DMS 273 (cell line): ENCODE measurements around the gene SUN2.

Experiments used
- DNase-seq: peaks from one replicate; lab custom pipeline; 2025; ENCODE audit not compliant: unreplicated experiment; lab: John Stamatoyannopoulos, UW

Gene SUN2

DNA sequence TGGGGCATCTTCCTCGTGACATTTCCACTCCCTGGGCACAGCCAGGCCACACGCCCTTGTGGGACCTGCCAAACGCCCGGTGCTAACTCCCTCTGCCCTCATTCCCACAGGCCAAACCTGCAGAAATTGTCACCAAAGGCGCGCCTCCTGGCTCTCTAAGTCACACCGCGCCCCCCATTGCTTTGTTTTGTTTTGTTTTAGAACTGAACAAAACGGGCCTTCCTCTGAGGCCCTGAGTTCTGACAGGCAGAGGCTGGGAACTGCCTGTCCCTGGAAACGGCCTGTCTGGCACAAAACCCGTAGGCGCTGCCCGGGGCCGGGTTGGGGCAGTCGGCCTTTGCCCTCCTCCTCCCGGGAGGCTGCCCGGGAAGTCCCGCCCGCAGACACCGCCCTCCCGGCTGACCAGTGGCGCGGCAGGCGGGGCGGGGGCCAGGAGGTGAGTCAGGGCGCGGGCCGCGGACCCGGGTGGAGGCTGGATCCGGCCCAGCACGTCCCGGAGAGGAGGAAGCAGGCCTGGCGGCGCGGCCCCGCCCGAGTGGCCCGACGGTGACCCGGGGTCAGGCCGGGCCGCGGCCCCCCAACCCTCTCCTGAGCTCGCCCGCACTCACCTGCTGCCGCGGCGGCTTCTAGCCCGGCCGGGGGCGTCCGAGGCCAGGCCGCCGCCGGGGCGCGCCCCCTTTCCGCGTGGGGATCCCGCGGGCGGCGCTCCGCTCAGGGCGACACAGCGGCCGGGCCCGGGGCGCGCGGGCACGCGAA lies 465 bp downstream of the SUN2 start:
- DNase-seq: peak; percentile 54

DNA sequence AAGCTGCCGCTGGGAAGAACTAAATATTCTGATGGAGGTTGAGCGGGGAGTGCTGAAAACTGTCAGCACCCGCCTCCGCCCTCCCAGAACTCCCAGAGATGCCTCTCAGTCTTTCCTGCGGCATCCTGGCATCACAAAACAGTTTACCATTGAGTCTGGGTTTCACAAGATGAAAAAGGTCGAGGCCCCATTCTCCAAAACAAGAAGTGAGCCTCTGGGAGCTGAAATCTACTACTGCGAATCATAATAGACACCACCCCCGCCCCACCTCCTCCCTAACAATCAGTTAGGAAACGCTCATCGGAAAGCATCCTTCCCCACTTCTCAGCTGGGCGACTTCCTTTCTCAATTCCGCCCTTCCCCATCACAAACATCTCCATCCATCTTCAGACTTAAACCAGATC lies 1.0 kb downstream of the SUN2 start:
- peak; percentile 67 for DNase-seq

DNA sequence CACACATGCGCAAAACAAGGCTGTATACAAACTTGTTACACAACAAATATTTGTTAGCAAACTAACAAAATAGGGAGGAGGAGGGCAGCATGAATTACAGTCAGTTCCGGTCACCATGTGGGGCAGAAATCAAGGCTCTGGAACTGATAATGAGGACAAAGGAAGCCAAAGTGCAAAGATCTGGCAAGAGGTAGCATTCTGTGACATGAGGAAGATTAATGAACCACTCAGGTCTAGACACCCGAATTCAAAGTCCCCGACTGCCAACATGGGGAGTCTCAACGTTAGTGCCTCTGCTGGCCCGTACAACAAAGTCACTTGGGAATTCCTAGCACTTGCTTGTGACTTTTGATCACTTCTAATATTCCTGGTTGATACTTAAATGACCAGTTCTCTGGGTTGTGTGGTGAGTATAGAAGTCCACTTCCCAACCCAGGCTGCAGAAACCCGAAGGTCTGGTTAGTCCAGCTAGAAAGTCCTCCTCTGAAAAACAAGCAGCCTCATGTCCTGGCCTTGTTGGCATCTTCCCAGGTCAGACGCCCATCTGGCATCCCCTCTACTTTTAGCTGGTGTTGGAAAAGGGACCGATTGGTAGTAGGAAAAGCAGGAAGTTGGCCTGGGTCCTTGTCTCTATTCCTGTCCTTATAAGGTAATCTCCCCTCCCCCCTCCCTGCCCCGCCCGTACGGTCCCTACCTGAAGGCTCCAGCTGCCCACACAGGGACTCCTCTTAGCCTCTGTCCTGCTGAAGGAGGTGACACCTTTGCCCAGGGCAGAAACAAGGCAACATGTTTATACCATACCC lies 1.6 kb downstream of the SUN2 start:
- DNase-seq: peak; percentile 92

DNA sequence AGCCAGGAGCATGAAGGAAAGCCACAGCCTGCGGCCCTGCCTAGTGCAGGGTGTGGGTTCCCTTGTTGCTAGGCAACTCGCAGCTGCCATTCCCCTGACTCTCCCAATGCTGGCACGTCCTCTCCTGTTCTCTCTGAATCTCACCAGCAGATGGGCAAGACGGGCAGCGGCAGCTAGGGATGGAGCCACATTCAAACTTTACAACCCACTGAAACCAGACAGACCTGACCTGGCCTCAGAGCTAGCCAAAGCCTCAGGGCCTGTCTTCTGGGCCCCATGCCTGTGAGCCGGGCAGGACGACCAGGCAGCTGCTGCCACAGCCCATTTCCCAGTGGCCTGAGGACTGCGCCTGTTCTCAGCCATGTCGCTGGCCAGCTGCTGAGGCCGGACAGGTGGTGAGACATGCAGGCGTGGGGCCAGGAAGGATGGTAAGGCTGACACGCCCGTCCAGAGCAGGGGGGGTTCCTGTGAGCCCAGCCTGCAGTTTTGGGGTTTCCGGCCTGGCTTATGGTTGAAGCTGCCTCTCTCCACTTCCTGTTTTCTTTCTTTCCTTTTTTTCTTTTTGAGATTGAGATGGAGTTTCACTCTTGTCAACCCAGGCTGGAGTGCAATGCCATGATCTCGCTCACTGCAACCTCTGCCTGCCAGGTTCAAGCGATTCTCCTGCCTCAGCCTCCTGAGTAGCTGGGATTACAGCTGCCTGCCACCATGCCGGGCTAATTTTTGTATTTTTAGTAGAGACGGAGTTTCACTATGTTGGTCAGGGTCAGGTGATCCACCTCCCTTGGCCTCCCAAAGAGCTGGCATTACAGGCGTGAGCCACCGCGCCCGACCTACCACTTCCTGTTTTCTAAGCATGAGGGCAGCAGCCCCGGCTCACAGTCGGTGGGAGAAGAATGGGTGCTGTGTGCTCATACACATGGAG lies 4.1 kb downstream of the SUN2 start:
- peak; percentile 87 for DNase-seq

DNA sequence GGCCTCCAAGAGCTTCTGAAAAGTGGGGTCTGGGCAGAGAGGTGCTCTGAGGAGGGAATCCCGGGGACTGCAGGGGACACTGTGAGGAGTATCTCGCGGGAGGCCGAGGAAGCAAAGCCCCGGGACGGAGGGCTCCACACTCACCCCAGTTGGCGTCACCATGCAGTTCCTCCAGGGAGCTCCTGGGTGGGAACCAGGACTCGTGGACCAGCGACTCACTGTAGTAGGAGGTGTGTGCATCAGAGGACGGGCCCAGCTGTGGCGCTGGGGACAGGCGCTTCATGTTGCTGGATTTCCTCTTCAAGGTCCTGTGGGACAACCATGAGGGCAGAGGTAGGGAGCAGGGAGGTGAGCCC lies 4.8 kb downstream of the SUN2 start:
- no peak for DNase-seq

DNA sequence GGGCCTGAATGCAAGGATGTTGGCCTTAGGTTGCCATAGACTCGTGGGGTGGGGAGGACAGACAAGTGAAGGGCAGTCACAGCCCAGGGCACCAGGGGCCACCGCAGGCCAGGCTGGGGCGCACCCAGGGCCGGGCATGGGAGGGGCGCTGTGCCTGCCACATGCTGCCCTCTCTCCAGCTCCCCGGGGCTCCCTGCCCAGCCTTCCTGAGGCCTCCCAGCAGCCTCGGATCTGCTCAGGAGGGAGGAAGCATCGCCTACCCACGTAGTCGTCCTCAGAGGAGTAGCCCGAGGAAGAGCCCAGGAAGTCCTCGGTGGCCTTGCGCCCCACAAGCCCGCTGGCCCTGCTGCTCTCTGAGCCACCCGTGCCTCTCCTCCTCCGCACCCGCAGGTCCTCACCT lies 5.2 kb downstream of the SUN2 start:
- no peak for DNase-seq

DNA sequence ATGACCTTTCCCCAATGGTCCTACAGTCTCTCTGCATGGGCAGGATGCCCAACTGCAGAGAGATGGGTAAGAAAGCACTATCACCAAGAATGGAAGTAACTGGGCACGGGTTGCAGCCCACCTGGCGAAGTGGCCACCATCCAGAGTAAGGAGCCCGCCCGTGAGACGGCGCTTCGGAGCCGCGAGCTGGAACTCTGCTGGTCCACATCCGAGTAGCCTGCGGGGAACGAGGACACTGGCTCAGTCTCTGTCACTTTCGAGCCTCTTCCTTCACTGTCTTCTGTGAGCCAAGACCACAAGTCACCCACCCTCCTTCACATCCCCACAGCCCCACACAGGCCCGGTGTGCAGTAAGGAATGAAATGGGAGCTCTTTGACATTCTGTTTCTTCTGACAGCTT lies 5.7 kb downstream of the SUN2 start:
- no peak for DNase-seq

DNA sequence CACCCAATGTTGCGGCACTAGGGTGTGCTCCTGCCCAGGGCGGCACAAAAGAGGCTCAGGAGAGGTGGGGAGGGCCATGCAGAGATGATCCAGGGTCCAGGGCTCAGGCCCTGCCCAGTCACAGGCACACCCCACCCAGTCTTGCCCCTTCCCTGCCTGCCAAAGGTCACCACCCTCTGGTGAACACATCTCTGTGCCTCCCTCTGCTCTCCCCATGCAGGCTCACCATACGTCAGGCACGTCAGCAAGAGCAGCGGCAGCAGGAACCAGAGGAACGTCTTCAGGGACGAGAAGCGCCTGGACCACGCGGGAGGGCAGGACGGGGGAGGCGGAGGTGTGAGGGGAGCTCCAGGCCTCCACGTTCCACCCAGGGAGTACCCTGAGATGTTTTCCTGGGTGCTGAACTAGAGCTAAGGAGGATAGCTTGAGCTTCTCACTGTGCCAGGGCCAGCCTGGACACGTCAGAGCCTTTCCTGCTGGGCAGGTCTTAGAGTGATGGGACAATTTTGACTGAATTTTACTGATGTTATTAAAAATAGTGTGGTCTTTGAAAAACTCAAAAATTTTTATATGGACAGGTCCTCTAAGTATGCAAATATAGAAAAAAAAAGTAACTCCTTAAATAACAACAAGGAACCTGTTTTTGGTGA lies 7.2 kb downstream of the SUN2 start:
- DNase-seq: no peak

DNA sequence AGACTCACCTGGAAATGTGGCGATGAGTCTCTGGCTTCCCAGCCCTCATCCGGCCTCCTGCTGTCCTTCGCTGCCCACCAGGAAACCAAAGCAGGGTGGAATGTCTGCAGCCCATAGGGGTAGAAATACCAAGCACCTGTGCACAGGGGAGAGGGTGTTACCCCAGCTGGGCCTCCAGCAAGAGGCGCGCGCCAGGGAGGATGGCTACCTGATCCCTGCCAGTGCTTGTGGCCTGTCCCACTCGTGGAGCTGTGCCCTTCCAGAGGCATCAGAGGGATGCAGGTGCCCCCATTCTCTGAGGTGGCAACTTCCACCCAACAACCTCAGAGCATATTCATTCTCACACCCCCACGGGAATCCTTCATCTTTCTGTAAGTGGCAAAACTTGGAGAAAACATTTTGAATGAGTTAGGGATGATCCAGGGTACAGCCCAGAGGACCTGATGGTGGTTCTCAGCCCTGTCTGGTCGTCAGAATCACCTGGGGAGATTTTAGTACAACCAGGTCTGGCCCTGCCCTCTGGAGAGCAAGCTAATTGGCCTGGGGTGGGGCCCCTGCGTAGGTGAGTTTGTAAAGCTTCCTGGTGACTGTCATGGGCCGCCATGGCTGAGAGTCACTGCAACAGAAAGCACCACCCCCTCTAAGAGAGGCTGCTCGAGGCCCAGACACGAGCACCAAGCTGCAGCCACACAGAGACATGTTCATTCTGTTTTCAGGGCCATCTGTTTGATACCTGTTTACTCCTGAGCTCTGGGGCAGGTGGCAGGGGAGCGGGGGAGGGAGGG lies 9.9 kb downstream of the SUN2 start:
- DNase-seq: no peak

DNA sequence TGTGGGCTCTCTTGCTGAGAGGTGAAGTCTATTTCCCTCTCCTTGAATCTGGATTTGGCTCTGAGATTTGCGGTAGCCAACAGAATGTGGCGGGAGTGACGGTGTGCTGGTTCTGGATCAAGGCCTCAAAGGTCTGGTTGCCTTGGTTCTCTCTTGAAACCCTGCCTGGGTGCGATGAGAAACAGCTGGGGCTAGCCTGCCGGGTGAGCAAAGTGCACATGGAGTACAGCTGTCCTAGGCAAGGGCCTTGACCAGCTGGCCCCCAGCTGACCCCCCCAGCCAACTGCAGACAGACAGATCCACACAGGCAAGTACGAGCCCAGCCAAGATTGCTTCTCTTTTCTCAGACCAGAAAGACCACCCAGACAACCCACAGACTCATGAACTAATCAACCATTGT lies 10.8 kb downstream of the SUN2 start:
- DNase-seq: no peak

DNA sequence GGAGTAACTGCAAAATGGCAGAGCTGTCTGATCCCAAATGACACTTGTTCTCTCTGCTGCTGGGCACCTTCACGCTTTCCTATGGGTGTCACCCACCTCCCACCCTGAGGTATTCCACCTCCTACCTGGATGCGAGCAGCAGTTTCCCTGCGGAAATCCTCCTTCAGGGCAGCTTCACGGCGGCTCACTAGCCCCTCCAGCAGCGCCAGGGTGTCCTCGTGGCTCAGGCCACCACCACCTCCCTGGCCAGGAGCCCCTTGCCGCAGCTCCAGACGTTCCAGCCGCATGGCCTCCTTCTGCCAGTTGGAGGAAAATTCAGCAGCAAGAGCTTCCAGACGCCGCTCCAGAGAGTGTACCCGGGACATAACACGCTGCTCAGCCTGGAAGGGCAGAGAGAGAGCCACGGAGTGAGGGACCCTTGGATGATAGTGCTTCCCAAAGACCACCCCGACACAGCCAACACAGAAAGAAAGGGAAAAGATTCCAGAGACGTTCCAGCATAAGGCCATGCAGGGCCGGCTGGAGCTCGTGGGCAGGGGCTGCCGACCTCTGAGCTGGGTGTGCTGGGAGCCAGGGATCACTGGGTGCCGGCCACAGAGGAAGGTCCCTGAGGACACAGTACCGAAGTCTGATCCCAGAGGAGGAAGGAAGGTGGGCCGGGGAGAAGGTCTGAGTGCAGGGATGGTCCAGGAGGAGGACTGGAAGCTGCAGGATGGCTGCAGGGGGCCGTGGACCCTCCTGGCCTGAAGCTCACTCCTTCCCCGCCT lies 13.4 kb downstream of the SUN2 start:
- no peak for DNase-seq

DNA sequence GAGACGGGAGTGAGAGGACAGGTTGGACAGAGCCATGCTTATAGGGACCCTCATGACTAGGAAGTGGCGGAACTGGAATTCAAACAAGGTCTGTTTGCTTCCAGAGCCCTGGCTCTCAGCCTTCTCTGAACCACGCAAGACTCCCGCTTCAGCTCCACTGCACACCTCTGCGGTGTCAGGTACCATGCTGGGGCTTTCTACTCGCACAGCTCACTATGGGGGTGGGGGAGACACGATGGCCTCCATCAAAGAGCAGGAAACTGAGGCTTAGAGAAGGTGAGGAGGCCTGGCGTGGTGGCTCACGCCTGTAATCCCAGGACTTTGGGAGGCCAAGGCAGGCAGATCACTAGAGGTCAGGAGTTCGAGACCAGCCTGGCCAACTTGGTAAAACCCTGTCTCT lies 14.2 kb downstream of the SUN2 start:
- no peak for DNase-seq

DNA sequence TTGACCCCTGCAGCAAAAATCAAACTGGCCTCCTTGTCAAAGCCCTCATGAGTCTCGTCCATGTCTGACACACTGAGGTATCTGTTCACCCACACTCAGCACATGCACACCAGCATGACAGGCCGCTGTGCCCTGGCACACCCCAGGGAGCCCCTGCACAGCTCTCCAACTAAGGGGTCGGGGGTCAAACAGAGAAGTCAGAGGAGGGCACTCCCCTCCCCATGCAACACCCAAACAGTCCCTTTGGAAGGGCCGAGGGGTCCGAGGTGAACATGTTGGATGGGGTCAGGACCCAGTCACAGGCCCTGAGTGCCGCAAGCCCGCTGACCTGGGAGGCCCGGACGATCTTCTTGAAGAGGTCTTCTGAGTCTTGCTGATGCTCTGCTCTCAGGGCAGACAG lies 14.6 kb downstream of the SUN2 start:
- no peak for DNase-seq

DNA sequence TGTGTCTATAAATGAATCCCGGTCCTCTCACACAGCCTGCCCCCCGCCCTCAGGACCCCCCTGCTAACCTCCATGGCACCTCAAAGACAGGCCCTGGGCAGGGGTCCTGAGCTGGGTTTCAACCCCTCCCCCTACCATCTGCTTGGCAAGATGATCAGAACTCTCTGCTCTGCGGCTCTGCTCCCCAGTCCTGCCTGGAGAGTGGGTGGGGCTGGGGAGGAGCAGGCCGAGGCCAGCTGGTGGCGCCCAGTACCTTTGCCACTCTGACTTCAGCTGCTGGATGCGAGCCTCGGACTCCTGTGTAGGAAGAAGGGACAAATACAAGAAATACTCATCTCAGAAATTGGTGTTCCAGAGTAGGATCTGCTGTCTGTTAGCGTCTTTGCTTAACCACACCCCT lies 15.0 kb downstream of the SUN2 start:
- peak; percentile 40 for DNase-seq

DNA sequence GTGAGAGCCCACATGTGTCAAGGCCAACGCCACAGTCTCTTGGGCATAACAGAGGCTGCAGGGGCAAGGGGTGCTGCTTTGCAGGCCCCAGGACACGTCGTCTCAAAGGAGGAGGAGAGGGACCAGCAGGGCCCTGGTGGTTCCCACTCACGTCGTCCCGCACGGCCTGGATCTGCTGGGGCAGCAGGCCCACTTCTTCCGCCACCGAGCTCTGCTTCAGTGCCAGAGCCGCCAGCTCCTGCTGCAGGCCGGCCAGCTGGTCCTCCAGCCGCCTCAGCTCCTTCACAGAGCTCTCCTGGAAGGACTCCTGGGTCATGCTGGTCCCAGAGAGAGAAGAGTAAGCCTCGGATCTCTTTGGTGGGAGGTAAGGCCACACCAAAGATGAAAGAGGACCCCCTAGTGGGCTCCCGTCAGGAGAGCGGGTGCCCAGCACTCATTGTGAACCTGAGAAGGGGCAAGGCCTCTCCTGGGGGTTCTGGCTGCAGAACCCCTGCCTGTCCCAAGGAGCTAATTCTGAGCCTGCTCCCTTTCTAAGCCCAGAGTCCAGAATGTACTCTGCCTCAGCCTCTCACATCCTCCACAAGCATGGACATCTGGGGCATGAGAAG lies 15.6 kb downstream of the SUN2 start:
- DNase-seq: peak; percentile 25

DNA sequence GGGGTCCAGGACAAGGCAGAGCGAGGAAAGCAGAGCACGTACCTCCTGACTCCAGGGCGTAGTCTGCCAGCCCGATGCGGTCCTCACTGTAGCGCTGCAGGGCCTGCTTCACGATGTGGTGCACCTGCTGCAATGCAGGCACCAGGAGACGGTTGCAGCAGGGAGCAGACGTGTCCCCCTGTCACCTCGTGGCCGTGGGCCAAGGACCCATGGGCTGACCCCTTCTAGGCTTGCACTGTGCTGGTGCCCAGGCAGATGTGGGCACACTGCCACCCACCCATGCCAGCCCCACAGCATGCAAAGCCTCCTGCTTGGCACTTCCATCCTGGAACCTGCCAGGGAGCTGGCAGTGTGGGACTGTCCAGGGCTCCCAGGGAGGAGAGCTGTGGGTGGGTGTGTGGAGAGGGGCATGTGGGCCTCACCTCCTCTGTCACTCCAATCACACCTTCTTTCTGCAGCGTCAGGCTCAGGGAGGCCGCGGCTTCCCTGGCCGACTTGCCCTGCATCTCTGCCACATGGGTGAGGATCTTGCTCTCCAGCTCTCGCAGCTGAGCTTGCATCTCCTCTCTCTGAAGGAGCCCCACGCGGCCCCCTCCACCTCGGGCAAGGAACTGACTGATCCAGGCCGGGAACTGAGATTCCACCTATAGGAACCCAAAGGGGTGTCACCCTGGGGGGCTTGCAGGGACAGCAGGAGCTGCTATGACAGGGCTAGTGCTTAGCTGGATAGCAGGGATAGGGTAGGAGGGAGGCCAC lies 16.3 kb downstream of the SUN2 start:
- DNase-seq: no peak

DNA sequence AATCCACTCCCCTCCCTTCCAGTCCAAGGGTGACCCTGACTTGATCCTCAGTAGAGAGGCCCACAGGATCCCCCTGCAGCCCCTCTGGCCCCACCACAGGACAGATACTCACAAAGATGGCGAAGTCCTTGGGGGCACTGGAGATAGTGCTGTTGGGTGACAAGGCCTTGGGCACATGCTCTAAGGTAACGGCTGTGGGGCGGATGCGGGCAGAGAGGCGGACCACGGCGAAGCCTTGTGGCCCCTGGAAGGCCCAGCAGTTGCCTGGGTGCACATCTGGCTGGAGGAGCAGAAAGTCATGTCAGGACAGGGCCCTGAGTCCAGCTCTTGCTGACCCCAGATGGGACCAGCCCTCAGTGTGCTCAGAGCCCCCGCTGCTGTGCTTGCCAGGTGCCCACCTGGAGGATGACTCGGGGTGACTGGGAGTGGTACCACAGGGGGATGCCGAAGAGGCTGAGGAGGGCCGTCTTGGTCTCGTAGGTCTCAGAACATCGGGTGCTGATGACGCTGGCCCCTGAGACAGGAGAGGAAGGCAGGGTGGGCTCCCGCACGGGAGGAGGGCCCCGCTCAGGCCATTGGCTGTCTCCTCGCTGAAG lies 17.2 kb downstream of the SUN2 start:
- no peak for DNase-seq
